MCF 10A (cell line): ENCODE data around the gene NAT8L. TPM values are rescaled to one million over a fixed set of nuclear protein-coding genes. Genes with fewer than 3 reads are reported as not detected.
A peak's percentile ranks its signal among the peaks of the same experiment; 100 is the strongest.

Source experiments
- BruUV-seq: library from RNA; stranded (reverse); fragments of 400-500 nt; replicated peaks from 2 replicates; lab custom pipeline; 2021; lab: Mats Ljungman, UMichigan
- CTCF ChIA-PET: fragments of 300-600 bp; sonication (Branson Sonifier 250); formaldehyde crosslinking; extraction: SDS; loops from one replicate; lab custom pipeline; 2021; ENCODE audit warnings: antibody characterized with exemption, inconsistent platforms; lab: Yijun Ruan, JAX
- POLR2A ChIA-PET: fragments of 300-600, 350-650 bp; sonication (Branson Sonifier 250); formaldehyde crosslinking; extraction: SDS; loops from one replicate; lab custom pipeline; 2020; ENCODE audit warnings: antibody characterized with exemption, inconsistent platforms; lab: Yijun Ruan, JAX
- DNase-seq: peaks from one replicate; pipeline ENCODE4 v3.0.0-alpha.2; 2018; ENCODE audit not compliant: unreplicated experiment
- H3K27ac Mint-ChIP-seq: one replicate; pipeline ENCODE4 v1.8.0; 2022; ENCODE audit warnings: mild to moderate bottlenecking, low read depth, mixed read lengths; ENCODE audit not compliant: unreplicated experiment
- H3K27me3 Mint-ChIP-seq: one replicate; pipeline ENCODE4 v1.8.0; 2022; ENCODE audit warnings: mixed read lengths; ENCODE audit not compliant: insufficient read depth, unreplicated experiment
- H3K36me3 Mint-ChIP-seq: one replicate; pipeline ENCODE4 v1.8.0; 2022; ENCODE audit warnings: mild to moderate bottlenecking, moderate library complexity, mixed read lengths; ENCODE audit not compliant: insufficient read depth, unreplicated experiment
- H3K4me1 Mint-ChIP-seq: one replicate; pipeline ENCODE4 v1.8.0; 2022; ENCODE audit warnings: mixed read lengths; ENCODE audit not compliant: insufficient read depth, unreplicated experiment
- H3K4me3 Mint-ChIP-seq: one replicate; pipeline ENCODE4 v1.8.0; 2022; ENCODE audit warnings: mild to moderate bottlenecking, moderate library complexity, mixed read lengths; ENCODE audit not compliant: unreplicated experiment
- H3K9me3 Mint-ChIP-seq: one replicate; pipeline ENCODE4 v1.8.0; 2022; ENCODE audit warnings: mixed read lengths; ENCODE audit not compliant: unreplicated experiment
- intact Hi-C: fragments of 100-400 bp; cut with micrococcal nuclease; formaldehyde crosslinking; loops from 2 replicates; pipeline ENCODE4 v1.14.1; 2022
- total RNA-seq: library from RNA; stranded (reverse); gene quantifications from 2 replicates; pipeline ENCODE4 v1.2.3, GENCODE V29; 2022
- TF ChIP-seq, protein P1 (sequence below): fragments of 200-600 bp; IDR thresholded peaks from one replicate; pipeline ENCODE4 v1.8.0; 2022; ENCODE audit warnings: antibody characterized with exemption, mild to moderate bottlenecking; ENCODE audit not compliant: unreplicated experiment

The NAT8L gene
- total RNA-seq, 1 experiment from 2014 or later, result 0.79 TPM

DNA sequence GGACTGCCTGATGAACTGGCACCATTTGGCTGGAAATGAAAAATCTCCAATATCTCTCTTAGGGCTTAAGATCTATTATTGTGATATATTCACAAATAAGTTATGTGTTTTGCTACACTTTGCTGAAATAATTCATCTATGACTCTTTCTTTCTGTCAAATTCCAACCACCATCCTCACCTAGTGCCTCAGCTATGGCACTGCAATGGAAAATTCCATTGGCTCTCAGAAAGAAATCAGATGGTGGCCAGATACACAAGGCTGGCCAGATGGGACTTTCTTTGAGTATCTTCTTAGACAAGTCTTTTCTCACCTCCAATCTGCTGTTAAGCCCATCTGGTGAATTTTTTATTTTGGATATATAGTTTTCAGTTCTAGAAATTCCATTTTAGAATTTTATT, 28.0 kb downstream of the NAT8L start:
- Mint-ChIP-seq H3K27me3 (no peaks in the 10 kb centered on the region), H3K36me3 (no peaks in the 10 kb centered on the region), H3K27ac (no peak overlapping the region), H3K9me3 (no peaks in the 10 kb centered on the region), H3K4me1 (no peaks in the 10 kb centered on the region), H3K4me3 (no peak overlapping the region)
- intact Hi-C loops, result no loop called here
- TF ChIP-seq, protein P1, sequence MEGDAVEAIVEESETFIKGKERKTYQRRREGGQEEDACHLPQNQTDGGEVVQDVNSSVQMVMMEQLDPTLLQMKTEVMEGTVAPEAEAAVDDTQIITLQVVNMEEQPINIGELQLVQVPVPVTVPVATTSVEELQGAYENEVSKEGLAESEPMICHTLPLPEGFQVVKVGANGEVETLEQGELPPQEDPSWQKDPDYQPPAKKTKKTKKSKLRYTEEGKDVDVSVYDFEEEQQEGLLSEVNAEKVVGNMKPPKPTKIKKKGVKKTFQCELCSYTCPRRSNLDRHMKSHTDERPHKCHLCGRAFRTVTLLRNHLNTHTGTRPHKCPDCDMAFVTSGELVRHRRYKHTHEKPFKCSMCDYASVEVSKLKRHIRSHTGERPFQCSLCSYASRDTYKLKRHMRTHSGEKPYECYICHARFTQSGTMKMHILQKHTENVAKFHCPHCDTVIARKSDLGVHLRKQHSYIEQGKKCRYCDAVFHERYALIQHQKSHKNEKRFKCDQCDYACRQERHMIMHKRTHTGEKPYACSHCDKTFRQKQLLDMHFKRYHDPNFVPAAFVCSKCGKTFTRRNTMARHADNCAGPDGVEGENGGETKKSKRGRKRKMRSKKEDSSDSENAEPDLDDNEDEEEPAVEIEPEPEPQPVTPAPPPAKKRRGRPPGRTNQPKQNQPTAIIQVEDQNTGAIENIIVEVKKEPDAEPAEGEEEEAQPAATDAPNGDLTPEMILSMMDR, result no peak
- POLR2A ChIA-PET, result no interaction called here
- BruUV-seq, result no TSS peak
- CTCF ChIA-PET, result no interaction called here
- peak; percentile 7 for DNase-seq

GRCh38 chr4:2089222-2089621, 30.1 kb downstream of the NAT8L start:
- H3K27me3 Mint-ChIP-seq, result no peaks in the 10 kb centered on the region
- no peak overlapping the region for H3K27ac Mint-ChIP-seq
- ChIA-PET POLR2A (no interaction called here), CTCF (no interaction called here)
- no TSS peak for BruUV-seq
- intact Hi-C loops, result no loop called here
- no peak overlapping the region for H3K4me3 Mint-ChIP-seq
- no peaks in the 10 kb centered on the region for H3K4me1 Mint-ChIP-seq
- H3K9me3 Mint-ChIP-seq, result no peaks in the 10 kb centered on the region
- DNase-seq, result no peak
- TF ChIP-seq, protein P1, result no peak
- H3K36me3 Mint-ChIP-seq, result no peaks in the 10 kb centered on the region

DNA sequence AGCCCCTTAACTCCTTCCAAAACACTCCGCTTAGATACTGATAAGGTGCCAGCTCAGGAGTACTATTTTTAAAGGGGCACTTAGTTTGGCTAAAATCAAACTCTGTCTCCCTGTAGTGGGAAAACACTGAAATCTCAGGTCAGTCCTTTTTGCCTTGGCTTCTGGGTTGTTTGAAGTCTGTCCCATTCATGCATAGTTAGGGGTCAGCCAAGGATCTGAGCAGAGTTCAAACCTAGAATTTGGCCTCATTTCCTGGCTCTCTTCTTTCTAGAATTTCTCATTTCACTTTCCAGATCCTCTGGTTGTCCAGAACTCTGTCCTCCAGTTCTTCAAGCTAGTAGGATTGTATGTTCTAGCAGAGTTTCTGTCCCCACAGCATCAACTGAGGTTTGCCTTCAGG, 31.5 kb downstream of the NAT8L start:
- TF ChIP-seq, protein P1, result no peak
- Mint-ChIP-seq H3K4me1 (no peaks in the 10 kb centered on the region), H3K27ac (no peak overlapping the region), H3K36me3 (no peaks in the 10 kb centered on the region), H3K9me3 (no peaks in the 10 kb centered on the region), H3K4me3 (no peak overlapping the region), H3K27me3 (no peaks in the 10 kb centered on the region)
- ChIA-PET CTCF (interaction anchor here (1.2 kb wide), 1 partner anchor 14 kb away, joined by 3 read pairs; no protein-coding TSS in a partner anchor), POLR2A (no interaction called here)
- BruUV-seq, result no TSS peak
- no peak for DNase-seq
- intact Hi-C loops, result no loop called here

GRCh38 chr4:2091990-2092668, 33.0 kb downstream of the NAT8L start:
- CTCF ChIA-PET, result no interaction called here
- no peak overlapping the region for H3K27ac Mint-ChIP-seq

More at GRCh38 chr4:2091990-2092668, 33.0 kb downstream of the NAT8L start:
- TF ChIP-seq, protein P1, result no peak
- H3K27me3 Mint-ChIP-seq, result no peaks in the 10 kb centered on the region
- H3K4me3 Mint-ChIP-seq, result no peak overlapping the region
- no peaks in the 10 kb centered on the region for H3K4me1 Mint-ChIP-seq
- POLR2A ChIA-PET, result no interaction called here
- DNase-seq, result no peak
- H3K9me3 Mint-ChIP-seq, result peaks cover 10% of the 10 kb centered on the region
- intact Hi-C loops, result no loop called here
- H3K36me3 Mint-ChIP-seq, result peaks cover 2% of the 10 kb centered on the region
- no TSS peak for BruUV-seq
